Karpas-422 (cell line): ENCODE results near the gene C1orf52. TPM values are rescaled to one million over a fixed set of nuclear protein-coding genes. Genes with fewer than 3 reads are reported as not detected.

Experiments
- DNase-seq: peaks from one replicate; pipeline ENCODE4 v3.0.0-alpha.2; 2015
- H2AFZ ChIP-seq: fragments of 200-600 bp; sonication (generic); 2 replicates; pipeline ENCODE4 v1.6.1; 2014; ENCODE audit warnings: antibody characterized with exemption, low read length, mixed read lengths
- H3K27ac ChIP-seq: fragments of 200-600 bp; sonication (generic); 2 replicates; pipeline ENCODE4 v1.5.1; 2014; ENCODE audit warnings: mild to moderate bottlenecking, low read length, moderate library complexity
- H3K27me3 ChIP-seq: fragments of 200-600 bp; sonication (generic); 2 replicates; pipeline ENCODE4 v1.6.1; 2014; ENCODE audit warnings: low read length, mixed read lengths
- H3K36me3 ChIP-seq: fragments of 200-600 bp; sonication (generic); 2 replicates; pipeline ENCODE4 v1.6.1; 2014; ENCODE audit warnings: low read length, mixed read lengths; ENCODE audit not compliant: insufficient read depth
- H3K4me1 ChIP-seq: fragments of 200-600 bp; sonication (generic); 2 replicates; pipeline ENCODE4 v1.6.1; 2014; ENCODE audit warnings: mild to moderate bottlenecking, low read length, mixed read lengths
- H3K4me2 ChIP-seq: fragments of 200-600 bp; sonication (generic); 2 replicates; pipeline ENCODE4 v1.6.1; 2014; ENCODE audit warnings: low read length, low read depth, mild to moderate bottlenecking; ENCODE audit not compliant: poor library complexity, severe bottlenecking
- H3K4me3 ChIP-seq: fragments of 200-600 bp; sonication (generic); 2 replicates; pipeline ENCODE4 v1.5.1; 2014; ENCODE audit warnings: mild to moderate bottlenecking, antibody characterized with exemption, low read length, mixed read lengths
- H3K79me2 ChIP-seq: fragments of 200-600 bp; sonication (generic); 2 replicates; pipeline ENCODE4 v1.6.1; 2014; ENCODE audit warnings: mild to moderate bottlenecking, low read length, mixed read lengths
- H3K9ac ChIP-seq: fragments of 200-600 bp; sonication (generic); 2 replicates; pipeline ENCODE4 v1.6.0; 2014; ENCODE audit warnings: low read length
- H3K9me2 ChIP-seq: fragments of 200-600 bp; sonication (generic), shearing (Covaris generic); replicated peaks from 2 replicates; pipeline ENCODE4 v1.6.0; 2014; ENCODE audit warnings: mild to moderate bottlenecking, low read length, moderate library complexity; ENCODE audit not compliant: insufficient read depth
- H3K9me3 ChIP-seq: fragments of 300-700, 200-600 bp; sonication (generic); 2 replicates; pipeline ENCODE4 v1.6.1; 2014; ENCODE audit warnings: low read length, mixed read lengths
- H4K20me1 ChIP-seq: fragments of 200-600 bp; sonication (generic); 2 replicates; pipeline ENCODE4 v1.6.1; 2014; ENCODE audit warnings: mild to moderate bottlenecking, antibody characterized with exemption, low read length, low read depth; ENCODE audit not compliant: insufficient read depth
- total RNA-seq: library from RNA; depleted of rRNA; stranded (reverse); fragments of >200 nt; shearing (Covaris generic); gene quantifications from 2 replicates; pipeline ENCODE4 v1.2.3, GENCODE V29; 2014; ENCODE audit warnings: low replicate concordance

Gene C1orf52
- total RNA-seq, 1 experiment from 2014 or later, result 17.8 TPM

GRCh38 chr1:85297538-85297854 is 38.0 kb upstream of the C1orf52 start:
- H3K4me2 ChIP-seq, result no peak overlapping the region
- no peaks in the 10 kb centered on the region for H4K20me1 ChIP-seq
- H3K9ac ChIP-seq, result no peak overlapping the region
- no peaks in the 10 kb centered on the region for H3K27me3 ChIP-seq
- no peaks in the 10 kb centered on the region for H3K79me2 ChIP-seq
- no peak overlapping the region for H2AFZ ChIP-seq
- H3K9me3 ChIP-seq, result no peaks in the 10 kb centered on the region
- no peak overlapping the region for H3K27ac ChIP-seq
- H3K36me3 ChIP-seq, result no peaks in the 10 kb centered on the region
- H3K9me2 ChIP-seq, result no peaks in the 10 kb centered on the region
- no peak overlapping the region for H3K4me3 ChIP-seq
- H3K4me1 ChIP-seq, result peaks cover 17% of the 10 kb centered on the region
- DNase-seq, result no peak

GRCh38 chr1:85296980-85297379 is 37.5 kb upstream of the C1orf52 start:
- Histone ChIP-seq H3K4me1 (peaks cover 22% of the 10 kb centered on the region), H3K9me3 (no peaks in the 10 kb centered on the region), H3K36me3 (no peaks in the 10 kb centered on the region), H4K20me1 (no peaks in the 10 kb centered on the region), H3K9ac (no peak overlapping the region), H3K9me2 (no peaks in the 10 kb centered on the region), H3K79me2 (no peaks in the 10 kb centered on the region), H3K4me2 (no peak overlapping the region), H3K27me3 (no peaks in the 10 kb centered on the region), H2AFZ (no peak overlapping the region), H3K4me3 (no peak overlapping the region), H3K27ac (no peak overlapping the region)
- no peak for DNase-seq

GRCh38 chr1:85295654-85296053 is 36.2 kb upstream of the C1orf52 start:
- no peak for DNase-seq
- Histone ChIP-seq H3K4me2 (no peak overlapping the region), H3K27ac (no peak overlapping the region)

GRCh38 chr1:85295006-85295431 is 35.6 kb upstream of the C1orf52 start:
- Histone ChIP-seq H3K4me3 (no peak overlapping the region), H2AFZ (no peak overlapping the region), H3K27me3 (no peaks in the 10 kb centered on the region), H3K36me3 (no peaks in the 10 kb centered on the region), H3K9me3 (no peaks in the 10 kb centered on the region), H3K9me2 (no peaks in the 10 kb centered on the region), H3K79me2 (no peaks in the 10 kb centered on the region), H3K27ac (no peak overlapping the region), H4K20me1 (no peaks in the 10 kb centered on the region), H3K4me2 (no peak overlapping the region), H3K4me1 (peaks cover 42% of the 10 kb centered on the region), H3K9ac (no peak overlapping the region)
- no peak for DNase-seq

More at GRCh38 chr1:85295654-85296053, 36.2 kb upstream of the C1orf52 start:
- H3K4me3 ChIP-seq, result no peak overlapping the region
- H3K9me2 ChIP-seq, result no peaks in the 10 kb centered on the region
- H4K20me1 ChIP-seq, result no peaks in the 10 kb centered on the region
- no peaks in the 10 kb centered on the region for H3K36me3 ChIP-seq
- H3K4me1 ChIP-seq, result peaks cover 35% of the 10 kb centered on the region
- H3K27me3 ChIP-seq, result no peaks in the 10 kb centered on the region
- no peaks in the 10 kb centered on the region for H3K9me3 ChIP-seq
- H3K9ac ChIP-seq, result no peak overlapping the region
- no peak overlapping the region for H2AFZ ChIP-seq
- no peaks in the 10 kb centered on the region for H3K79me2 ChIP-seq

- H3K4me3 ChIP-seq, result peak overlapping the region; percentile 47
- peak overlapping the region; percentile 74; the same call in 1 of the 2 replicates for H3K27ac ChIP-seq
- no peaks in the 10 kb centered on the region for H3K27me3 ChIP-seq
- no peaks in the 10 kb centered on the region for H3K79me2 ChIP-seq
- H3K9me3 ChIP-seq, result no peaks in the 10 kb centered on the region
- peak overlapping the region; percentile 63; the same call in 1 of the 2 replicates for H2AFZ ChIP-seq
- peaks cover 41% of the 10 kb centered on the region for H3K4me1 ChIP-seq
- no peaks in the 10 kb centered on the region for H3K36me3 ChIP-seq
- no peaks in the 10 kb centered on the region for H3K9me2 ChIP-seq
- no peaks in the 10 kb centered on the region for H4K20me1 ChIP-seq
- DNase-seq, result no peak
- peak overlapping the region; percentile 74 for H3K4me2 ChIP-seq
- H3K9ac ChIP-seq, result peak overlapping the region; percentile 55; the same call in 1 of the 2 replicates
These were observed 31.4 kb upstream of the C1orf52 start for GRCh38 chr1:85290826-85291225.

GRCh38 chr1:85289848-85290335 is 30.4 kb upstream of the C1orf52 start:
- H3K27me3 ChIP-seq, result no peaks in the 10 kb centered on the region

GRCh38 chr1:85289207-85289847 is 29.9 kb upstream of the C1orf52 start:
- Histone ChIP-seq H3K79me2 (no peaks in the 10 kb centered on the region), H3K9ac (peak overlapping the region; percentile 55), H3K4me3 (peak overlapping the region; percentile 47), H3K36me3 (no peaks in the 10 kb centered on the region), H3K27me3 (no peaks in the 10 kb centered on the region), H3K4me2 (peak overlapping the region; percentile 74), H4K20me1 (no peaks in the 10 kb centered on the region), H3K4me1 (peaks cover 41% of the 10 kb centered on the region), H3K9me3 (no peaks in the 10 kb centered on the region), H3K27ac (peak overlapping the region; percentile 74), H2AFZ (peak overlapping the region; percentile 63), H3K9me2 (no peaks in the 10 kb centered on the region)
- no peak for DNase-seq

More at GRCh38 chr1:85289848-85290335, 30.4 kb upstream of the C1orf52 start:
- DNase-seq, result peak; percentile 86
- peak overlapping the region; percentile 55 for H3K9ac ChIP-seq
- peak overlapping the region; percentile 47 for H3K4me3 ChIP-seq
- peaks cover 41% of the 10 kb centered on the region for H3K4me1 ChIP-seq
- H2AFZ ChIP-seq, result peak overlapping the region; percentile 63
- H3K79me2 ChIP-seq, result no peaks in the 10 kb centered on the region
- no peaks in the 10 kb centered on the region for H3K36me3 ChIP-seq
- H4K20me1 ChIP-seq, result no peaks in the 10 kb centered on the region
- H3K27ac ChIP-seq, result peak overlapping the region; percentile 74
- no peaks in the 10 kb centered on the region for H3K9me3 ChIP-seq
- peak overlapping the region; percentile 74 for H3K4me2 ChIP-seq
- H3K9me2 ChIP-seq, result no peaks in the 10 kb centered on the region

- H3K4me1 ChIP-seq, result peaks cover 1% of the 10 kb centered on the region
- H3K9me3 ChIP-seq, result no peaks in the 10 kb centered on the region
- DNase-seq, result no peak
- no peaks in the 10 kb centered on the region for H3K79me2 ChIP-seq
- no peak overlapping the region for H3K4me3 ChIP-seq
- H3K27me3 ChIP-seq, result no peaks in the 10 kb centered on the region
- H3K36me3 ChIP-seq, result no peaks in the 10 kb centered on the region
- H2AFZ ChIP-seq, result no peak overlapping the region
- no peak overlapping the region for H3K9ac ChIP-seq
- no peaks in the 10 kb centered on the region for H3K9me2 ChIP-seq
- no peaks in the 10 kb centered on the region for H4K20me1 ChIP-seq
- H3K4me2 ChIP-seq, result no peak overlapping the region
- H3K27ac ChIP-seq, result no peak overlapping the region
These were observed 24.7 kb upstream of the C1orf52 start for GRCh38 chr1:85284202-85284601.
